Panc1 (cell line): ENCODE measurements around the gene PDE6B. TPM values are rescaled to one million over a fixed set of nuclear protein-coding genes. Genes with fewer than 3 reads are reported as not detected.

Experiments
- ATAC-seq: fragments of 200-7000 bp; cut with Tn5 transposase; 2 replicates; pipeline ENCODE4 v1.9.1; 2020; ENCODE audit warnings: mild to moderate bottlenecking, moderate library complexity
- BruUV-seq: library from RNA; stranded (reverse); fragments of 400-500 nt; replicated peaks from 2 replicates; lab custom pipeline; 2021; lab: Mats Ljungman, UMichigan
- CTCF ChIA-PET: fragments of 300-600 bp; sonication (Branson Sonifier 250); formaldehyde crosslinking; loops from one replicate; lab custom pipeline; 2022; ENCODE audit warnings: antibody characterized with exemption; lab: Charles Lee
- POLR2A ChIA-PET: fragments of 300-600 bp; sonication (Branson Sonifier 250); formaldehyde crosslinking; loops from one replicate; lab custom pipeline; 2022; ENCODE audit warnings: antibody characterized with exemption; lab: Charles Lee
- DNase-seq: peaks from one replicate; pipeline ENCODE4 v3.0.0-alpha.2; 2010; ENCODE audit warnings: low read depth, low spot score
- H3K27ac ChIP-seq: 2 replicates; pipeline ENCODE4 v1.5.1; 2011; ENCODE audit warnings: mild to moderate bottlenecking, low read length, inconsistent platforms
- H3K27me3 ChIP-seq: fragments of 200-500 bp; sonication (Bioruptor generic); 2 replicates; pipeline ENCODE4 v1.6.0; 2014; ENCODE audit warnings: low read length, inconsistent platforms; ENCODE audit not compliant: control insufficient read depth, insufficient read depth
- H3K36me3 ChIP-seq: fragments of 200-500 bp; sonication (Bioruptor generic); 2 replicates; pipeline ENCODE4 v1.5.1; 2014; ENCODE audit warnings: inconsistent platforms, mild to moderate bottlenecking, low read length, moderate library complexity; ENCODE audit not compliant: control insufficient read depth, insufficient read depth
- H3K4me1 ChIP-seq: 2 replicates; pipeline ENCODE4 v1.5.1; 2011; ENCODE audit warnings: inconsistent platforms, mild to moderate bottlenecking, low read length, moderate library complexity; ENCODE audit not compliant: control insufficient read depth, insufficient read depth
- H3K4me3 ChIP-seq, 2 experiments: 2 replicates each; pipeline ENCODE4 v1.5.1; 2011 to 2012; ENCODE audit warnings: low read depth in 2 of 2, low read length in 2 of 2, mild to moderate bottlenecking in 2 of 2, inconsistent platforms in 1 of 2, moderate library complexity in 1 of 2
- H3K9me3 ChIP-seq: fragments of 200-500 bp; sonication (Bioruptor generic); 2 replicates; pipeline ENCODE4 v1.5.1; 2014; ENCODE audit warnings: low read depth, mild to moderate bottlenecking, inconsistent platforms, low read length, moderate library complexity; ENCODE audit not compliant: control insufficient read depth, insufficient read depth
- POLR2AphosphoS5 ChIP-seq: IDR thresholded peaks from 2 replicates; pipeline ENCODE4 v1.6.1; 2012; ENCODE audit warnings: mild to moderate bottlenecking, low read depth, low read length, moderate library complexity
- SIN3A ChIP-seq: IDR thresholded peaks from 2 replicates; pipeline ENCODE4 v1.6.1; 2012; ENCODE audit warnings: low read depth, mild to moderate bottlenecking, low read length, moderate library complexity, borderline replicate concordance; ENCODE audit not compliant: insufficient read depth
- TCF7L2 ChIP-seq: IDR thresholded peaks from 2 replicates; pipeline ENCODE4 v1.6.1; 2011; ENCODE audit warnings: mild to moderate bottlenecking, low read depth, low read length, inconsistent platforms
- in situ Hi-C: cut with HindIII; loops from 2 replicates; pipeline ENCODE4 v1.10.0; 2016; ENCODE audit warnings: low sequenced_read_pairs, low pct_unique_long_range_greater_than_20kb
- intact Hi-C: fragments of 100-400 bp; cut with micrococcal nuclease; formaldehyde crosslinking; loops from one replicate; pipeline ENCODE4 v1.10.0; 2022; ENCODE audit not compliant: unreplicated experiment
- total RNA-seq: library from RNA; stranded (reverse); gene quantifications from one replicate; pipeline ENCODE4 v1.2.1, GENCODE V29; 2021; ENCODE audit not compliant: unreplicated experiment
- TF ChIP-seq, protein P1 (sequence below): fragments of 450-650 bp; IDR thresholded peaks from 2 replicates; pipeline ENCODE4 v1.5.1; 2017; ENCODE audit warnings: mild to moderate bottlenecking
- TF ChIP-seq, protein P2 (sequence below), 2 experiments: IDR thresholded peaks; 2 replicates each; pipeline ENCODE4 v1.6.1; 2011 to 2012; ENCODE audit warnings: low read depth in 2 of 2, control low read depth in 1 of 2, low read length in 1 of 2, mild to moderate bottlenecking in 1 of 2, moderate library complexity in 1 of 2; ENCODE audit not compliant: insufficient read depth in 1 of 2

The PDE6B gene
- total RNA-seq, 1 experiment from 2014 or later: 6.5 TPM

DNA sequence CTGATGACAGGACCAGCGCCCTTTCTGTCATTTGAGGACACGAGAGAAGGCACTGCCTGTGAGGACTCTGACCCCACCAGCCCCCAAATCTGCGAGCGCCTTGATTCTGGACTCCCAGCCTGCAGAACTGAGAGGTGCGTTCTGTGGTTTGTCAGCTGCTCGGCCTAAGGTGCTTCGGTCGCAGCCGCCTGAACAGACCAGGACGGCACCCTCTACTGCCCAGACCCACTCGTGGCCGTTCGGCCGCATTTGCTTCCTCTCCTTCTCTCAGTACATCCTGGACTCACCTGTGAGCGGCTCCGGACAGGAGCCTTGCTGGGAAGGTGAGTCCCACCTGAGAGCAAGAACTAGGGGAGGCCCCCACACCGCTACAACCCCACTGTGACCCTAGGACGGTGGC, 88.7 kb downstream of the PDE6B start:
- ChIA-PET CTCF (no interaction called here), POLR2A (no interaction called here)
- intact Hi-C loops: no loop called here
- DNase-seq (no peak), ATAC-seq (no peak)
- no TSS peak for BruUV-seq
- H3K27me3 ChIP-seq: no peaks in the 10 kb centered on the region
- no peaks in the 10 kb centered on the region for H3K36me3 ChIP-seq
- no peaks in the 10 kb centered on the region for H3K9me3 ChIP-seq
- no peaks in the 10 kb centered on the region for H3K4me1 ChIP-seq
- no peak overlapping the region for H3K27ac ChIP-seq
- in situ Hi-C loops: no loop called here
- no peak overlapping the region for H3K4me3 ChIP-seq
- TF ChIP-seq POLR2AphosphoS5 (no peak), SIN3A (no peak), TCF7L2 (no peak)

DNA sequence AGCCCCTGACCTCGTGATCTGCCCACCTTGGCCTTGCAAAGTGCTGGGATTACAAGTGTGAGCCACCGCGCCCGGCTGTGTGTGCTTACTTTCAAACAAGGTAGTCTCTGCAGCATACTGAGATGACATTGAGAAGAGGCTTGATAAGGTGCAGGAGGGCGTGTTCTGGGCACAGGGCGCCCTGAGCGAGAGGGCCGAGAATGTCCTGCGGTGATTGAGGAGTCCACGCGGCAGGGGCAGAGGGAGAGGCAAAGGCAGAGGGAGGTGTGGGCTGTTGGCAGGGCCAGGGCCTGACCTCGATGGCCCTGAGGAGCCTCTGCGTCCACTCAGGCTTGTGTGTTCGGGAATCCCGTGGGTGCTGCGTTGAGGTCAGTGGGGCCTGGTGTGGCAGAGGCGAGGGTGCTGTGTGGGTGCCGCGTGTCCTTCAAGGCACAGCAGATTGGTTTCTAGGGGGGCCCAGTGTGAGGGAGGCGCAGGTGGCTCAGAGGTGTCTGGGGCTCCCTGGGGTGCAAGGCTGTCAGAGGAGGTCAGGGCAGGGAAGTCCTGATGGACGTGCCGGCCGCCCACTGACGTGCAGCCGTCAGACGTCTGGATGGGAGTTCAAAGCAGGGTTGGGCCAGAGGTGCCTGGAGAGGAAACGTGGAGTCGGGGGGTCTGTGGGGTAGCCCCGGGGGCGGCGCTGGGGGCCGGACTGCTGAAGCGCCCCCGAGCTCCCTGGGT, 92.4 kb downstream of the PDE6B start:
- ChIA-PET CTCF (no interaction called here), POLR2A (no interaction called here)
- TF ChIP-seq, protein P1, sequence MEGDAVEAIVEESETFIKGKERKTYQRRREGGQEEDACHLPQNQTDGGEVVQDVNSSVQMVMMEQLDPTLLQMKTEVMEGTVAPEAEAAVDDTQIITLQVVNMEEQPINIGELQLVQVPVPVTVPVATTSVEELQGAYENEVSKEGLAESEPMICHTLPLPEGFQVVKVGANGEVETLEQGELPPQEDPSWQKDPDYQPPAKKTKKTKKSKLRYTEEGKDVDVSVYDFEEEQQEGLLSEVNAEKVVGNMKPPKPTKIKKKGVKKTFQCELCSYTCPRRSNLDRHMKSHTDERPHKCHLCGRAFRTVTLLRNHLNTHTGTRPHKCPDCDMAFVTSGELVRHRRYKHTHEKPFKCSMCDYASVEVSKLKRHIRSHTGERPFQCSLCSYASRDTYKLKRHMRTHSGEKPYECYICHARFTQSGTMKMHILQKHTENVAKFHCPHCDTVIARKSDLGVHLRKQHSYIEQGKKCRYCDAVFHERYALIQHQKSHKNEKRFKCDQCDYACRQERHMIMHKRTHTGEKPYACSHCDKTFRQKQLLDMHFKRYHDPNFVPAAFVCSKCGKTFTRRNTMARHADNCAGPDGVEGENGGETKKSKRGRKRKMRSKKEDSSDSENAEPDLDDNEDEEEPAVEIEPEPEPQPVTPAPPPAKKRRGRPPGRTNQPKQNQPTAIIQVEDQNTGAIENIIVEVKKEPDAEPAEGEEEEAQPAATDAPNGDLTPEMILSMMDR: no peak
- TF ChIP-seq POLR2AphosphoS5: no peak
- TF ChIP-seq SIN3A: no peak
- TF ChIP-seq, protein P2, sequence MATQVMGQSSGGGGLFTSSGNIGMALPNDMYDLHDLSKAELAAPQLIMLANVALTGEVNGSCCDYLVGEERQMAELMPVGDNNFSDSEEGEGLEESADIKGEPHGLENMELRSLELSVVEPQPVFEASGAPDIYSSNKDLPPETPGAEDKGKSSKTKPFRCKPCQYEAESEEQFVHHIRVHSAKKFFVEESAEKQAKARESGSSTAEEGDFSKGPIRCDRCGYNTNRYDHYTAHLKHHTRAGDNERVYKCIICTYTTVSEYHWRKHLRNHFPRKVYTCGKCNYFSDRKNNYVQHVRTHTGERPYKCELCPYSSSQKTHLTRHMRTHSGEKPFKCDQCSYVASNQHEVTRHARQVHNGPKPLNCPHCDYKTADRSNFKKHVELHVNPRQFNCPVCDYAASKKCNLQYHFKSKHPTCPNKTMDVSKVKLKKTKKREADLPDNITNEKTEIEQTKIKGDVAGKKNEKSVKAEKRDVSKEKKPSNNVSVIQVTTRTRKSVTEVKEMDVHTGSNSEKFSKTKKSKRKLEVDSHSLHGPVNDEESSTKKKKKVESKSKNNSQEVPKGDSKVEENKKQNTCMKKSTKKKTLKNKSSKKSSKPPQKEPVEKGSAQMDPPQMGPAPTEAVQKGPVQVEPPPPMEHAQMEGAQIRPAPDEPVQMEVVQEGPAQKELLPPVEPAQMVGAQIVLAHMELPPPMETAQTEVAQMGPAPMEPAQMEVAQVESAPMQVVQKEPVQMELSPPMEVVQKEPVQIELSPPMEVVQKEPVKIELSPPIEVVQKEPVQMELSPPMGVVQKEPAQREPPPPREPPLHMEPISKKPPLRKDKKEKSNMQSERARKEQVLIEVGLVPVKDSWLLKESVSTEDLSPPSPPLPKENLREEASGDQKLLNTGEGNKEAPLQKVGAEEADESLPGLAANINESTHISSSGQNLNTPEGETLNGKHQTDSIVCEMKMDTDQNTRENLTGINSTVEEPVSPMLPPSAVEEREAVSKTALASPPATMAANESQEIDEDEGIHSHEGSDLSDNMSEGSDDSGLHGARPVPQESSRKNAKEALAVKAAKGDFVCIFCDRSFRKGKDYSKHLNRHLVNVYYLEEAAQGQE (IDR thresholded peaks at IDR 0.05; ENCODE audit: insufficient read depth in 1 of 2, low read depth in 2 of 2, low read length in 1 of 2): no peak
- no peak for TF ChIP-seq TCF7L2
- no peak overlapping the region for H3K4me3 ChIP-seq
- H3K27me3 ChIP-seq: no peaks in the 10 kb centered on the region
- no peaks in the 10 kb centered on the region for H3K9me3 ChIP-seq
- H3K4me1 ChIP-seq: no peaks in the 10 kb centered on the region
- DNase-seq (no peak), ATAC-seq (no peak)
- H3K27ac ChIP-seq: no peak overlapping the region
- no peaks in the 10 kb centered on the region for H3K36me3 ChIP-seq
- in situ Hi-C loops (no loop called here), intact Hi-C loops (no loop called here)
- BruUV-seq: no TSS peak

DNA sequence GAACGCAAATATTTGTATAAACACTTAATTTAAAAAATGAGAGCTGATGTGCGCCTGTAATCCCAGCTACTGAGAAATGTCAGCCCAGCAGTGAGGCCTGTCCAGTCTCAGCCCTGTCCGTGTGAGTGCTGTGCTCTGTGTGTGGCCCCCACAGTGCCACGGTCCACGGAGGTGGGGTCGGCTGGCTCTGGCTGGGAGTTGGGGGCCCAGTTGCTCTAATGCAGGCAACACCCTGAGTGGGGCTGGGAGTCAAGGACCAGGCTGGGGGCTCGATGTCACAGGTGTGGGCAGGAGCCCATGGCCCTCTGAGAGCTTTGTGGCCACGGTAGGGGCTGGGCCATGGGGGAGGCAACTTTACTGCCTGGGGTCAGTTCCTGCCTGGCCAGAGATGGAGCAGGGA, 93.1 kb downstream of the PDE6B start:
- ChIA-PET CTCF (no interaction called here), POLR2A (no interaction called here)
- Histone ChIP-seq H3K4me3 (no peak overlapping the region), H3K9me3 (no peaks in the 10 kb centered on the region), H3K27me3 (no peaks in the 10 kb centered on the region), H3K27ac (no peak overlapping the region), H3K36me3 (no peaks in the 10 kb centered on the region), H3K4me1 (no peaks in the 10 kb centered on the region)
- intact Hi-C loops: no loop called here
- in situ Hi-C loops: no loop called here
- ATAC-seq (peak; percentile 27; the same call in 1 of the 2 replicates), DNase-seq (no peak)
- TF ChIP-seq, protein P1: no peak
- TF ChIP-seq POLR2AphosphoS5 (no peak), TCF7L2 (no peak), SIN3A (no peak)
- TF ChIP-seq, protein P2 (IDR thresholded peaks at IDR 0.05; ENCODE audit: insufficient read depth in 1 of 2, low read depth in 2 of 2, low read length in 1 of 2): no peak
- BruUV-seq: no TSS peak
